Hematopoietic multipotent progenitor cell treated with erythropoietin and hydrocortisone succinate and interleukin-3 and kit ligand, for 6 days (in vitro differentiated cells): ENCODE data around the gene COG8.
A peak's percentile ranks its signal among the peaks of the same experiment; 100 is the strongest.

Source experiments
- DNase-seq: peaks from one replicate; pipeline ENCODE4 v3.0.0-alpha.2; 2015

The COG8 gene

DNA sequence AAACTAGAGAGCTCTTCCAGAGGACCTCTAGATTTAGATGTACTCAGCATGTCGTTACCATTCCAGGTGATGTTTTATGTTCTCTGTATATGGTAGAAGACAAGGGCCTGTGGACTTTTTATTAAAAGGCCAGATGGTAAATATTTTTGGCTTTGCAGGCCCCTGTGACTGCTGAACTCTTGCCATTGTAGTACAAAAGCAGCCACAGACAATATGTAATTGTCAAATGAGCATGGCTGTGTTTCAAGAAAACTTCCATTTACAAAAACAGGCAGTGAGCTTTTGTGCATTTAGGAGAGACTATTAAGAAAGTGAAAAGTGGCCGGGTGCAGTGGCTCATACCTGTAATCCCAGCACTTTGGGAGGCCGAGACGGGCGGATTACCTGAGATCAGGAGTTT is 4.8 kb upstream of the COG8 start:
- DNase-seq = no peak

DNA sequence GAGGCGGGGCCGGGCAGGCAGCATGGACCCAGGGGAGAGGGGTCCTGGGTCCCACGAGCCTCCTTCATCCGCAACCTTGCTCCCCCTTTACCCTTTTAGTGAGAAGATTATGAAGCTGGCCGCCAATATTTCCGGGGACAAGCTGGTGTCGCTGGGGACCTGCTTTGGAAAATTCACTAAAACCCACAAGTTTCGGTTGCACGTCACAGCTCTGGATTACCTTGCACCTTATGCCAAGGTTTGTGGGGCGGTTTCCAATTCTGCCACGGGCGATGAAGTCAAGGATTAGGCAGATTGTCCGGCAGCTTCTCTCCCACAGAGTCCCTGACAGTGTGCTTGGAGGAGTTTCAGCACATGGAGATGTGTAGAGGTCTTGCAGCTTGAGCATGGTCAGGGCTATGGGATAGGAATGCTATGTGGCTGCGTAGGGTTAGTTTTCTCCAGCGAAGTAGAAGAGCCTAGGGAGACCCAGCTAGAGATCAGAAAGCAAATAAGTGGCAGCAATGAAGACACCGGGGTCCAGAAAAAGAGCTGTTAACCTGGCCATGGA is 806 bp upstream of the COG8 start:
- DNase-seq = peak; percentile 37

DNA sequence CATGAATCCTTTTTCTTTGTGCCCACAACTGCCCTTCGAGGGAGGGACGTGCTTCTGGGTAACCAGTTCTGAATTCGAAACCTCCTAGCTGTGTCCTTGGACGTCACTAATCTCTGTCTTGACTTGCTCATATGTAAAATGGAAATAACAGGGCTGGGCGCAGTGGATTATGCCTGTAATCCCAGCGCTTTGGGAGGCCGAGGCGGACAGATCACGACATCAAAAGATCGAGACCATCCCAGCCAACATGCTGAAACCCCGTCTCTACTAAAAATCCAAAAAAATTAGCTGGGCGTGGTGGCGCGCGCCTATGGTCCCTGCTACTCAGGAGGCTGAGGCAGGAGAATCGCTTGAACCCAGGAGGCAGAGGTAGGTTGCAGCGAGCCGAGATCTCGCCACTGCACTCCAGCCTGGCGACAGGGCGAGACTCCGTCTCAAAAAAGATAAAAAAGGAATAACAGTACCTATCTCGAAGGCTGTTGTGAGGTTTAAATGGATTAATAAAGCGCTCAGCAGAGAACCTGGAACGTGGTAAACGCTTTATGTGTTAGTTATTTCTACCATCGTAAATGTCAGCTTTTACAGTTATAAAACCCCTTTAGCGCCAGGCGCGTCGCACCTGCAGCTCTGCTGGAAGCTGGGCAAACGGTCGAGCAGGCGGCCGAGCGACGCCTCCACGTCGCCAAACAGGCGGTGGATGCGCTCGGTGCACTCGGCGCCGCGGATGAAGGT is 641 bp downstream of the COG8 start:
- DNase-seq = peak; percentile 21

DNA sequence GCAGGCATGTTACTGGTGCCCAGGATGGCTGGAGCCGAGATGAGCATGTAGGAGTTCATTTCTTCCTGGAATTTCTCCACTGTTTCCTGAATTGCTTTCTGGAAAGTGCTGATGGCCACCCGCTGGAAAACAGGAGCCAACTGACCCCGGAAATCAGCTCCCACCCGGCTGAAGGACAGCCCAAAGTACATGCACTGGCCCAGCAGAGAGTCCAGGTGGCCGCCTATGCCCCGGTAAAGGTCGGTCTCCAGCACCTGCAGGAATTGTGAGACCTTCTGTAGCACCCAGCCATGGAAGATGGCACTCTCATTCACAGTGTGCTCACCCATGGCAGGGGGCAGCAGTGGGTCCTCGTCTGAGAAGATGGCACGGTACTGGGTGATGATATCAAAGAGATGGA is 4.7 kb downstream of the COG8 start:
- DNase-seq = no peak

DNA sequence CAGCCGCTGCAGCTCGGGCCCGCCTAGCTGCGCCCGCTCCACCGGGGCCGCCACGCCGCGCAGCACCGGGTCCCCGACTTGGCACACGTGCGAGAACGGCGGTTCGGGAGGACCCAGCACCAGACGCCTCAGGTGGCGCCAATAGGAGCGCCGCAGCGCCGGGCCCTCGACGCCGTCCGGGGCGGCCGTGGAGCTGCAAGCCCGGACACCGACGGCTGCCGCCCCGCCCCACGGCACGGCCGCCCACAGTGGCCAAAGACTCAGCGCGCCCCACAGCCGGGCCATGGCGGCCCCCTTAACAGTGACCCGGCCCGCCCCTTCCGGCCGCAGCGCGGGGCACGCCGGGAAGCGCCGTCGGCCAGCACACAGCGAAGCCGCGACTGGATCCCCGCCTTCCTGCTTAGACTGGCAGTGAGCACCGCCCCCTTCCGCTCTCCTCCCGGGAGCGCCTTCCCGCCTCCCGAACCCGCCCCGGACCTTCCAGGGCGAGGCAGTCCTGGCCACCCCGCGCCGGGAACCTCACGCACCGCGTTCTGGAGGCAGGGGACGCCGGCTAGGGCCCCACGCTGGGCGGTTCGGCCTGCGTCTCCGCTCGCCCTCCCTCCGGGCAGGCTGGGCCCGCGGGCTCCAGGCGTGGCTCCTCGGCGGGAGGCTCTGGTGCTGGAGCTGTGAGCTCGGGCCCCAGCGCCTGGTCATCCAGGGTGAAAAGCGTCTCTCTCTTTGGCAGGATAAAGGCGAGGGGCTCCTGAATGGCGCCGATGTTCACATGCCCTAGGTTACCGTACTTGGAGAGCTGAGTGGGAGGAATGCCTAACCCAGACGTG is 8.9 kb downstream of the COG8 start, which contains the start of gene PDF:
Gene PDF, minus strand, starts transcription at position 303 of the 824 bp plus-strand sequence. Its CDS starts 18 bp downstream, at position 285.
- peak; percentile 96 for DNase-seq

DNA sequence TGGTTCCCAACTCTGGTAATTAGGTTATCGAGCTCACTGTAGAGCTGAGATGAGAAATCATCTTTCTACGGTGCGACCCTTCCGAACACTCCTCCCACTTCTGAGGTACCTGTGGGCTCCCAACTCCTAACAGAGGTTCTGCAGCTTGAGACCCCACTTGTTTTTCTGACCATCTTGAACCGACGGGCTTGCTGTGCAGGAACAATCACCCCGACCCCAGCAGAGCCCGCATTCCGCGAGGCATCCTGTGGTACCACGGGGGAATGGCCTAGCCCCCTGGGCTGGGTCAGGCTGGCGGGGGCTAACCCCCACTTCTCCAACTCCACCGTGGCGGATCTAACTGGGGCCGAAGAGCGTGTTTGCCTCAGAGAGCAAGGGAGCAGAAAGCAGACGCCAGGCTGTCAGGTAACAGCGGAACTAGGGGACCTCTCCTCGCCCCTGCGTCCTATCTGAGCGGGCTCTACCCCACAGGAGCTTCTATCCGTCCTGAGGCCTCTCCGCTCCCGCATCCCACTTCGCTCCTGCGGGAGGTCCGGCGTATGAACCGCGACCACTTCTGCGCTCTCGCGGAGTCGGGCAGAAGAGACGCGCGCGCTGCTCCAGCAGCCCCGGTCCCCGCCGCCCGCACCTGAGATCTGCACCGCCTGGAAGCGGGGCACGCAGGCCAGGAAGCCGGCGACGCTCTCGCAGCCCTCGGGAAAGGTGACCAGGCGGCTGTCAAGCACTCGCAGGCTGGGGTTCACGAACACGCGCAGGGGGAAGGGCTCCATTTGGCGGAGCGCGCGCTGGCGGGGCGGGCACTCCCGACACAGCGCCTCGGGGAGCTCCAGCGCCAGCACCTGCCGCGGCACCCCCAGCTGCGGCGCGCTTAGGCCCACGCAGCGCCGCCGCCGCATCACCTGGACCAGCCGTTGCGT is 9.7 kb downstream of the COG8 start:
- peak; percentile 54 for DNase-seq

DNA sequence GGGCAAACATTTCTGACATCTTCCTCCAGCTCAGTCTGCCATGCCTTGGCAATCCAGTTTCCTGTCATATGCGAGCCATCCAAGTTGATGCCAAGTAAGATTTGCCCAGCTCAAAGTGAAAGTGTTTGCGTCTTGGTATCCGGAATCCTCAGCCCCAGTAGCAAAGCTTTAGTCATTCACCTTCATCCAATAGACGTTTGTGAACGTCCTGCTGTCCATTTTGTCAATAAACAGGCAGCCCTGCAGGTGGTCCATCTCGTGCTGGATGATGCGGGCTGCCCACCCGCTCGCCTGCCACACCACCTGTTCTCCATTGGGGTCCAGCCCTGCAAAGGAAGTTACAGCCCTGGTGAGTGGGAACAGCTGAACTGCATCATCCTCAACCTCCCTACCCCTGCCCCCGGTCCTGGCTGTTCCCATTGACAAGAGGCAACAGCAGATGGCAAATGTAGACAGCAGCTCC is 10.5 kb downstream of the COG8 start:
- DNase-seq = peak; percentile 23

DNA sequence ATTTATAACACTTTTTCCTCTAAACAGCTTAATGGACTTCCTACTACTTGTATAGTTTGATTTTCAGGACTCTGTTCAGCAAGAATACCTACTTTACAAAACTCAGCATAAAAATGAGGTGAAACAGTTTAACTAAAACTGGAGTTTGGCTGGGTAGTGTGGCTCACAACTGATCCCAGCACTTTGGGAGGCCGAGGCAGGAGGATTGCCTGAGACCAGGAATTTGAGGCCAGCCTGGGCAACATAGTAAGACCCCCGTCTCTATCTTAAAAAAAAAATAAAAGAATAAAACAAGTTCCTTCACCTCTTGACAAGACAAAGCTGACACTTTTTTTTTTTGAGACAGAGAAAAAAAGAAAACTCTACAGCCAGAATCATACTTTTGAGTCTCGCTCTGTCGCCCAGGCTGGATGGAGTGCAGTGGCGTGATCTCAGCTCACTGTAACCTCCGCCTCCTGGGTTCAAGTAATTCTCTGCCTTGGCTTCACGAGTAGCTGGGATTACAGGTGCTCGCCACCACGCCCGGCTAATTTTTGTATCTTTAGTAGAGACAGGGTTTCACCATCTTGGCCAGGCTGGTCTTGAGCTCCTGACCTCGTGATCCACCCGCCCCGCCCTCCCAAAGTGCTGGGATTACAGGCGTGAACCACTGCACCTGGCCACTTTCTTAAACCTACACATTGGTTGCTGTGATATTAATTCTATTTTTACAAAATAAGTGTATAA is 11.6 kb downstream of the COG8 start:
- DNase-seq = no peak

DNA sequence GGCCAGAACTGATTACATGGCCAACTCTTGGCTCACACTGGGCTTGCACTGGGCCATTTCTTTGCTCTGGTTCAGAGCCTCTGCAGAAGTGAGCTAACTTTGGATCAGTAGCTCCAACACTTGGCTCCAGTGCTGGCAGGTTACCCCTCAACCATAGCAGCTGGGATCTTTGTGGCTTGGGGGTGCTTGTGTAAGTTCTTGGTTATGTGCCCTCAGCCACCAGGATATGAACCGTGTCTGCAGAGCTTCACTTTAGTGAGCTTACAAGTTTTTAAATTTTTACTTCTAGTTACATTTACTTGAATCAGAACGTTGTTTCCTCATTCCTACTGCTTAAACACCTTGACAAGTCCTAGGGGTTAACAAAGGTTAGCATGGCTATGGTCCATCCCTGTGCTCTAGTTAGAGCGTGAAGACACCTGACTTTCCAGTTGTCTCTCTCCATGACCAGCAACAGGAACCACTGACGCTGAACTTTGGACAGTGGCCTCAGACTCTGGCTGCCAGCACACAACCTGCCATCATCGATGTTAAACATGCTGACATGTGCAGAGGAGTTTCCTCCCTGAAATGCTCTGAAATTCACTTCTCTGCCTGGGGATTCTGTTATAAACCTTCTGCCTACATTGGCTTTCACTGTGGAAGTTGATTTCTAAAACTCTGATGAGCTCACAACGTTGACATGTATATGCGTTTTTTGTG is 13.0 kb downstream of the COG8 start:
- DNase-seq = no peak

DNA sequence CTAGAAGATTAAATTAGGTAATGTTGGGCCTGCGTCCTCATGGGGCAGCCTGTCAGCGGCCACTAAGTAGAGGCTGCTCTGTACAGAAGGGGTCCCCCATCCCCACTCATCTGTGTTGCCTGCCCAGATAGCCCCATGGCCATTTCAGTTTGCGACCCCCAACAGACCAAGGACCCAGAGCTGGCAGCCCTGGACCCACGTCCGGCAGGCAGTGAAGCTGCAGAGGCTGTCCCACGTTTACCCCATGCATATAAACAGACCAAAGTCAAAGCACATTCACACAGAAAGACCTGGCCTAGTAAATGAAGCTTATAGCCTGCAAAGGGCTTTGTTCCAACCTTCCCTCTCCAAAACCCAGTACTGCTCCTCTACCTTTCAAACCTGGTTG is 13.6 kb downstream of the COG8 start:
- no peak for DNase-seq

DNA sequence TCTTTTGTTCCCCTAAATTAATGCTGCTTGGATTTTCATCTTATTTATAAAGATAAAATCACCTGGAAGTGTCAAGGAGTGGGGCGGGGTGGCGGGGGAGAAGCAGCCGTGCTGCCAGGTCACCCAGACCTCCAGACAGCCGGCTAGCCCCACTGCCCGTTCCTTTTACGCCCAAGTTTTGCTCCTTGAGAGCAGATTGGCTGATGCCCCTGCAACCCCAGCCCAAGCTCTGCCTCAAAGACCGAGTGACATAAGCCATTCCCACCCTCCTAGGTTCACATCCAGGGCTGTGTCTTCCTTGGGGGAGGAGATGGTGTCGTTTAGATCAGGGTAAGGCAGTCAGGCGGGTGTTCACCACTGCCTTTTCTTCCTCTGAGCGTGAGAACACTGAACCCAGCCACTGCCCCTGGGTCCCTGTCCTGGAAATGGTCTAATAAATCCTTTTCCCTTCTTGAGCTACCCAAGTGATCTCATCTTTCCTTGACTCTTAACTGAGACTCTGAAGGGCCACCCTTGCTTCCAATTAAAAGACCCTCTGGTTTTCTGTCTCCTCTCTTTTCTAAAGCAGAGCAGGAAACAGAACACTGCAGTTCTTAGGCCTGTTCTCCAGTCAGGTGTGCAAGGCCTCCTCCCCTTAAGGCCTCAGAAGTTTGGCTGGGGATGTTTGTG is 14.6 kb downstream of the COG8 start:
- DNase-seq = no peak

DNA sequence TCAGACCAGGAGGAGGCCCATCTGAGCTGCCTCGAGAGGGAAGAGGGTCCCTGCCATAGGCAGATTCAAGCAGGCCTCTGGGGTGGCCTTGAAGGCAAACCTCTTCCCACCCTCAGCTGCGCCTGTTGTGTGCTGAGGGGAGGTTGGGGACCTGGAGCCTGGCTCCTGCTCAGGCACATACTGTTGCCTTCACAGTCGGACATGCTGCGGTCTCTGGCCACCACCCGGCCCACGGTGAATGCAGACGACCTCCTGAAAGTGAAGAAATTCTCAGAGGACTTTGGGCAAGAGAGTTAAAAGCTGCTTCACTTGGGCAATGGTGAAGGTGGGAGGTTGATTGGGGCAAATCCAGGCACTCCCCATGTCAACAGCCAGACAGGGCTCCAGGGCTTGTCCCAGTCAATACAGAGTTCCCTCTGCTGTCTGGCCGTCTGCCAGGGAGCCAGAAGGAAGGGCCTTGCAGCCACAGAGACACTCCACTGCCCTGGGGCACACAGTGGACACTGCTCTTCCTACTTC is 15.3 kb downstream of the COG8 start:
- DNase-seq = no peak

DNA sequence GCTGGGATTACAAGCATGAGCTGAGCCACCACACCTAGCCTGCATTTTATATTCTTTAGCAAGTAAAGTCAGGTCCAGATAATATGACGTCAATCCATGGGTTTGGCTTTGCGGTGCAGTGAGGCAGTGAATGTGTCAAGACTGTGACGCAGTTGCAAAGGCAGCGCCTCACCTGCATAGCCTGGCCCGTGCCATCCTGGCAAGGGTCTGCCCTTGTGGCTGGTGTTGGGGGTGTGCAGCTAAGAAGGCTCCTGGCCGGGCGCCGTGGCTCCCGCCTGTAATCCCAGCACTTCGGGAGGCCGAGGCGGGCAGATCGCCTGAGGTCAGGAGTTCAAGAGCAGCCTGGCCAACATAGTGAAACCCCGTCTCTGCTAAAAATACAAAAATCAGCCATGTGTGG is 15.9 kb downstream of the COG8 start:
- DNase-seq = no peak

DNA sequence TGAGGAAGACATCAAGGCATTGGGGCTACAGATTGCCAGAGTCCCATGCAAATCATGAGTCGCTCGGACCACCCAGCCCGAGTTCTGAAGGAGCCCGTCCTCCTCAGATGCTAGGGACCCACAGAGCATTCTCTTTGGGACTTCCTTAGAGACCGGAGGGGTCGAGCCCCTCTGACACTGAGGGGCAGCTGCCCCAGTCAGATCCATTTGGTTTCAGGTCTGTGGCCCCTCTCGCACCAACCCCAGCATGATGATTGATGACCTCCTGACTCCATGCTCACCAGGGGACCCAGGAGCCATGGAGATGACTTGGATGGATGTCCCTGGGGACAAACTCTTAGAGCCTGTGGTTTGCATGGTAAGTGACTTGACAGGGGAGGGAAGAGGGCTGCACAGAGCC is 17.0 kb downstream of the COG8 start:
- no peak for DNase-seq

DNA sequence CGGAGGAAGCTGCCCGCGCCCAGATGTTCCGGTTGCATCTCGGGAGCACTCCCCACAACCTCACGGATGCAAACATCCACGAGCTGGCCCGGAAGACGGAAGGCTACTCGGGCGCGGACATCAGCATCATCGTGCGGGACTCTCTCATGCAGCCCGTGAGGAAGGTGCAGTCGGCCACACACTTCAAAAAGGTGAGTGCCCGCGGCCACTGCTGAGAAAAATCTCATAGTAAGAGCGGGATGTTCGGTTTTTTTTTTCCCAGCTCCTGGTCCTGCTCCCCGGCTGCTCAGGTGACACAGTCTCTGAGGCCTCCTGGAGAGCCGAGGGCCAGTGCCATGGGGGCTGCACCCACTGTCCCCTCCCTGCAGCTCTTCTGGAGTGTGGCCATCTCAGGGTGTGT is 18.3 kb downstream of the COG8 start:
- DNase-seq = no peak

DNA sequence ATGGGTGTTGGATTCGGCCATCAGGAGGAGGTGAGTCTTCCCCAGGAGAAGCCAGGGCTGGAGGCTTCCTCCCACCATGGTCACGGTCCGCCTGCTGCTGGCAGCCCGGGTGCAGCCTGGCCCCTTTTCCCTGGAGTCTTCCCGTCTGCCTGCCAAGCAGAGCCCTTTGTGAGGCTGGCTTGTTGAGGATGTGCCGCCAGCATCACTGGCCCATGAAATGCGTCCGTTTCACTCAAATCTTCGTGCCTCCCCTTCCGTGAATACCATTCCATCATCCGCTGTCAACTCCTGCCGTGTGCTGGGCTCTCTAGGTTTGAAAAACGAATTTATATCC is 18.7 kb downstream of the COG8 start:
- DNase-seq = no peak

DNA sequence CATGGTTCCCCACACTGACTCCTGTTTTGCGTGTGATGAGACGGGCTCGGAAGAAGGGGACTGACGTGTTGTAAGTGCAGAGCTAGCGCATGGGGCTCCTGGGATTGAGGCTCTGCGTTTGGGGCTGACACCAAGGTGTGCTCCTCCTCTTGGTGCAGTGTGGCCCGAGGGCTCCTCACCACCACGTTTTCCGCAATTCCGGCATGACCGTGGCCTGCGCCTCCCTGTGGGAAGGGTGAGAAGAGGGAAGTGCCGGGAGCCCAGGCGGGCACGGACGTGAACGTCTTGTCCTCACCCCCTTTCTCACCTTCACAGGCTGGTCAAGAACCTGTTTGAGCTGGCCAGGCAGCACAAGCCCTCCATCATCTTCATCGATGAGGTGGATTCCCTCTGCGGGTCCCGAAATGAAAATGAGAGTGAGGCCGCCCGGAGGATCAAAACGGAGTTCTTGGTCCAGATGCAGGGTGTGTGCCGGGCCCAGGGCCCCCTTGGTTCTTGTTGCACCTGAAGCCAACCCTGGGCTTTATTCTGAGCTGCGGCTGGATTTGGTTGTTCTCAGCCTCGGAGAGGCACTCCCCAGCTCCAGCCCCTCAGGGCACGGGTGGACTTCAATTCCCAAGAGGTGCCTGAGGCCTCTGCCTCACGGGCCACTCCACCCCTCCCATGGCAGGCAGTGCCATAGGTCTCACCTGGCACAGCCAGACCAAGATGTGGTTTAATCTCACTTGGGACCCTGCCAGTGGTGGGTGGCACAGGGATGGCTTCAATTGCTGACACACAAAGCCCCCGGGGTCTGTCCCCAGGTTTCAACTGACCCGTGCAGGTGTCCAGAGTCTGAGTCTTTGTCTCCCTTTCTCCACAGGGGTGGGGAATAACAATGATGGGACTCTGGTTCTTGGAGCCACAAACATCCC is 19.3 kb downstream of the COG8 start:
- DNase-seq = no peak

DNA sequence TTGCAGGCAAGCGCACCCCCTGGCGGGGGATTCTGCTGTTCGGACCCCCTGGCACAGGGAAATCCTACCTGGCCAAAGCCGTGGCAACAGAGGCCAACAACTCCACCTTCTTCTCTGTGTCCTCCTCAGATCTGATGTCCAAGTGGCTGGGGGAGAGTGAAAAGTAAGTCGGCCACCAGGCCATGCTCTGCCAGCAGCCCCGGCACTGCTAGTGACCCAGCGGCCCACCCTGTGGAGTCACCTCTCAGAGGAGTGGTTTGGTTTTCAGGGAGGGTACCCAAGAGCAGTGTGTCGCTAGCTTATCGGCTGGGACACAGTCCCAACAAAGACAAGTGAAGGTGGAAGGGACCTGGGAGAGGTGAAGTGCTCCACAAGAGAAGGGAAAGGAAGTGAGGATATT is 20.0 kb downstream of the COG8 start:
- DNase-seq = no peak

DNA sequence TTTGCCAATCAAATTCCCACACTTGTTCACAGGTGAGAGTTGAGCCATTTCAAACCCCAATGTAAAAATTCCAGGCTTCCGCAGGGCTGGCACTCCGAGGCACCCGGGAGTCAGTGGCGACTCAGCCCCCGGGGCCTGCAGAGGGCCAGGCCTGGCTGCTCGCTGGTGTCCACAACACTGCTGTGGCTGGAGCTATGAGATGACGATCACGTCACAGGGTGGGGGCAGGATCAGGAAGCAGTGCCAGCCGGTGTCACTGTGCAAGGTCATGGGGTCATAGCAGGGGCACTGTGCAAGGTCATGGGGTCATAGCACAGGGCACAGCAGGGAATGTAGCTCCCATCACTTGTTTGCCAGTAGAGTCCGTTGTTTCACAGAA is 20.5 kb downstream of the COG8 start:
- DNase-seq = no peak
